ENCODE measurements around the gene DUSP6.

DUSP6 gene

GRCh38 chr12:89370850-89371249 lies 18.5 kb upstream of the DUSP6 start:
- H2BK12ac ChIP-seq (ENCODE audit: low read length): no peak overlapping the region
- no peak overlapping the region for H3K4me2 ChIP-seq (ENCODE audit: low read length)
- WGBS (ENCODE audit: extremely low coverage, insufficient coverage, insufficient read length): no CpG with 5 or more reads among the region's 7 CpGs
- H3K79me2 ChIP-seq (ENCODE audit: control insufficient read depth, insufficient read depth, low read length, poor library complexity): no peaks in the 10 kb centered on the region
- no peaks in the 10 kb centered on the region for H3K27me3 ChIP-seq (ENCODE audit: insufficient read depth, low read length)
- H2AK5ac ChIP-seq (ENCODE audit: low read length): no peak overlapping the region
- no peak overlapping the region for H2AFZ ChIP-seq (ENCODE audit: insufficient read depth, low read length, poor library complexity)
- DNase-seq: peak; percentile 52 to 77
- no peak overlapping the region for H3K18ac ChIP-seq (ENCODE audit: low read length)
- H3K23ac ChIP-seq (ENCODE audit: low read length): no peak overlapping the region
- no peak overlapping the region for H4K91ac ChIP-seq (ENCODE audit: low read depth, low read length)
- H2BK120ac ChIP-seq (ENCODE audit: insufficient read depth, low read length, poor library complexity): no peak overlapping the region
- H3K27ac ChIP-seq (ENCODE audit: low read depth, low read length): no peak overlapping the region
- H4K12ac ChIP-seq (ENCODE audit: low read depth, low read length): no peak overlapping the region
- H3K9me3 ChIP-seq (ENCODE audit: insufficient read depth, low read depth, low read length): no peaks in the 10 kb centered on the region
- H2BK5ac ChIP-seq (ENCODE audit: low read depth, low read length, poor library complexity): no peak overlapping the region
- H4K8ac ChIP-seq (ENCODE audit: low read depth, low read length): no peak overlapping the region
- H3K36me3 ChIP-seq (ENCODE audit: control insufficient read depth in 1 of 2, insufficient read depth in 2 of 2, low read length in 2 of 2): no peaks in the 10 kb centered on the region
- no peak overlapping the region for H3K9ac ChIP-seq (ENCODE audit: low read length)
- H3K4me3 ChIP-seq (ENCODE audit: low read depth, low read length): no peak overlapping the region
- peaks cover 12 to 29% of the 10 kb centered on the region in 2 experiments for H3K4me1 ChIP-seq (ENCODE audit: control insufficient read depth in 1 of 2, insufficient read depth in 2 of 2, low read length in 2 of 2)
- H3K79me1 ChIP-seq (ENCODE audit: low read length): peaks cover 8% of the 10 kb centered on the region
- no peak overlapping the region for H3K4ac ChIP-seq (ENCODE audit: low read depth, low read length)
- H3K14ac ChIP-seq (ENCODE audit: low read length): no peak overlapping the region

DNA sequence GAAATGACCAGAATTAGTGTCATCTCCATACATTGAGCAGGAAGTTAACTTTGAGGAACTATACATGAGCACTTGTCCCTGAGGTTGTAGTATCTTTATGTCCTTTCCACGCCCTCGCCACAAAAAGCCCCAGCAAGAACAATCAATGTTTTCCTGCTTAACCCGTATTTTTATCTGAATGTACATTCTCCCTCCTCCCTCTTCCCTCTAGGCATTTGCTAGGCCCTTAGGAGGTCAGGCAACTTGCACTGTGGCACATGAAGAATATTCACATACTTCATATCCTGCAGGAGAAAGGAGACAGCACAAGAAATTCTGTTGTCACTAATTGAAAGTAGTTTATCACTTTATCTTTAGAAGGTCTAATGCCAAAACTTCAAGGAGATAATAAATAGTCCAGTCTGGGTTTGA lies 18.1 kb upstream of the DUSP6 start:
- H3K27ac ChIP-seq (ENCODE audit: low read depth, low read length): peak overlapping the region; percentile 45

DNA sequence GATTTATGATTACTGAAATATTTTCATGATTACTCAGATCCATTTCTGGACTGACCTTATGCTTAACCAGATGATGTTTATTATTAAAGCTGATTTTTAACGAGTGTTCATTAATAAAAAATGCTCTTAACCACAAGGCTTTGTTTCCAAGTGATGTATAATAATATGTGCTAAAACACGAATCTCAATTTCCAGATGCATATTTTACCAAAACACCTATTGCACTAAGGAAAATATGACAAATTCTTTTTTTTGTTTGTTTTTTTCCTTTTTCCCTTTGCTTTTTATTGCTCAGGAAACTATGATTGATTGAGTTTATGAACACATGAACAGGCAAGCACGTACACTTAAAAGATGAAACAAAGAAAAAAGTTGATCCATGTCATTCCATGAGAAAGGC lies 16.9 kb upstream of the DUSP6 start:
- H3K14ac ChIP-seq (ENCODE audit: low read length): no peak overlapping the region
- WGBS (ENCODE audit: extremely low coverage, insufficient coverage, insufficient read length): no CpG with 5 or more reads among the region's 3 CpGs

More for the DNA sequence above, 18.1 kb upstream of the DUSP6 start:
- Histone ChIP-seq H2AFZ (ENCODE audit: insufficient read depth, low read length, poor library complexity) (no peak overlapping the region), H3K9me3 (ENCODE audit: insufficient read depth, low read depth, low read length) (no peaks in the 10 kb centered on the region), H3K4me1 (ENCODE audit: control insufficient read depth in 1 of 2, insufficient read depth in 2 of 2, low read length in 2 of 2) (peaks cover 12 to 25% of the 10 kb centered on the region in 2 experiments), H3K14ac (ENCODE audit: low read length) (no peak overlapping the region), H3K4ac (ENCODE audit: low read depth, low read length) (no peak overlapping the region), H2BK12ac (ENCODE audit: low read length) (no peak overlapping the region), H3K4me3 (ENCODE audit: low read depth, low read length) (no peak overlapping the region), H2BK5ac (ENCODE audit: low read depth, low read length, poor library complexity) (no peak overlapping the region), H3K18ac (ENCODE audit: low read length) (no peak overlapping the region), H3K4me2 (ENCODE audit: low read length) (no peak overlapping the region), H4K12ac (ENCODE audit: low read depth, low read length) (no peak overlapping the region), H2BK120ac (ENCODE audit: insufficient read depth, low read length, poor library complexity) (no peak overlapping the region), H2AK5ac (ENCODE audit: low read length) (no peak overlapping the region), H3K79me2 (ENCODE audit: control insufficient read depth, insufficient read depth, low read length, poor library complexity) (no peaks in the 10 kb centered on the region), H3K23ac (ENCODE audit: low read length) (no peak overlapping the region), H3K79me1 (ENCODE audit: low read length) (peaks cover 8% of the 10 kb centered on the region), H3K9ac (ENCODE audit: low read length) (no peak overlapping the region), H4K91ac (ENCODE audit: low read depth, low read length) (no peak overlapping the region), H4K8ac (ENCODE audit: low read depth, low read length) (no peak overlapping the region), H3K36me3 (ENCODE audit: control insufficient read depth in 1 of 2, insufficient read depth in 2 of 2, low read length in 2 of 2) (no peaks in the 10 kb centered on the region), H3K27me3 (ENCODE audit: insufficient read depth, low read length) (no peaks in the 10 kb centered on the region)
- peak; percentile 33 to 82 for DNase-seq
- no CpG with 5 or more reads among the region's 3 CpGs for WGBS (ENCODE audit: extremely low coverage, insufficient coverage, insufficient read length)

GRCh38 chr12:89368391-89368790 lies 16.1 kb upstream of the DUSP6 start:
- no peak overlapping the region for H3K4ac ChIP-seq (ENCODE audit: low read depth, low read length)
- no peak overlapping the region for H3K18ac ChIP-seq (ENCODE audit: low read length)
- no peak overlapping the region for H2BK12ac ChIP-seq (ENCODE audit: low read length)
- no peak overlapping the region for H3K9ac ChIP-seq (ENCODE audit: low read length)
- no peak overlapping the region for H3K27ac ChIP-seq (ENCODE audit: low read depth, low read length)
- H3K79me2 ChIP-seq (ENCODE audit: control insufficient read depth, insufficient read depth, low read length, poor library complexity): no peaks in the 10 kb centered on the region
- no peak overlapping the region for H2BK120ac ChIP-seq (ENCODE audit: insufficient read depth, low read length, poor library complexity)
- no peak overlapping the region for H3K23ac ChIP-seq (ENCODE audit: low read length)
- no peak overlapping the region for H2AFZ ChIP-seq (ENCODE audit: insufficient read depth, low read length, poor library complexity)
- no peaks in the 10 kb centered on the region for H3K27me3 ChIP-seq (ENCODE audit: insufficient read depth, low read length)
- no peak overlapping the region for H3K4me3 ChIP-seq (ENCODE audit: low read depth, low read length)
- H3K9me3 ChIP-seq (ENCODE audit: insufficient read depth, low read depth, low read length): no peaks in the 10 kb centered on the region
- no peak overlapping the region for H3K14ac ChIP-seq (ENCODE audit: low read length)
- no peak overlapping the region for H3K4me2 ChIP-seq (ENCODE audit: low read length)
- H3K36me3 ChIP-seq (ENCODE audit: control insufficient read depth in 1 of 2, insufficient read depth in 2 of 2, low read length in 2 of 2): no peaks in the 10 kb centered on the region
- no peak overlapping the region for H4K12ac ChIP-seq (ENCODE audit: low read depth, low read length)
- H2AK5ac ChIP-seq (ENCODE audit: low read length): no peak overlapping the region
- H3K79me1 ChIP-seq (ENCODE audit: low read length): peaks cover 8% of the 10 kb centered on the region
- peaks cover 12 to 25% of the 10 kb centered on the region in 2 experiments for H3K4me1 ChIP-seq (ENCODE audit: control insufficient read depth in 1 of 2, insufficient read depth in 2 of 2, low read length in 2 of 2)
- DNase-seq: no peak
- H2BK5ac ChIP-seq (ENCODE audit: low read depth, low read length, poor library complexity): no peak overlapping the region
- no CpG with 5 or more reads among the region's 4 CpGs for WGBS (ENCODE audit: extremely low coverage, insufficient coverage, insufficient read length)
- H4K8ac ChIP-seq (ENCODE audit: low read depth, low read length): no peak overlapping the region
- no peak overlapping the region for H4K91ac ChIP-seq (ENCODE audit: low read depth, low read length)

More for the DNA sequence above, 16.9 kb upstream of the DUSP6 start:
- Histone ChIP-seq H3K27me3 (ENCODE audit: insufficient read depth, low read length) (no peaks in the 10 kb centered on the region), H3K4me1 (ENCODE audit: control insufficient read depth in 1 of 2, insufficient read depth in 2 of 2, low read length in 2 of 2) (peaks cover 12 to 25% of the 10 kb centered on the region in 2 experiments), H2BK5ac (ENCODE audit: low read depth, low read length, poor library complexity) (peak overlapping the region; percentile 1), H3K79me1 (ENCODE audit: low read length) (peaks cover 8% of the 10 kb centered on the region), H3K4me2 (ENCODE audit: low read length) (no peak overlapping the region), H3K27ac (ENCODE audit: low read depth, low read length) (no peak overlapping the region), H2AFZ (ENCODE audit: insufficient read depth, low read length, poor library complexity) (no peak overlapping the region), H2BK120ac (ENCODE audit: insufficient read depth, low read length, poor library complexity) (no peak overlapping the region), H3K4me3 (ENCODE audit: low read depth, low read length) (no peak overlapping the region), H3K18ac (ENCODE audit: low read length) (no peak overlapping the region), H3K9ac (ENCODE audit: low read length) (no peak overlapping the region), H2BK12ac (ENCODE audit: low read length) (no peak overlapping the region), H3K23ac (ENCODE audit: low read length) (no peak overlapping the region), H3K4ac (ENCODE audit: low read depth, low read length) (no peak overlapping the region), H4K8ac (ENCODE audit: low read depth, low read length) (no peak overlapping the region), H3K9me3 (ENCODE audit: insufficient read depth, low read depth, low read length) (no peaks in the 10 kb centered on the region), H4K91ac (ENCODE audit: low read depth, low read length) (no peak overlapping the region), H4K12ac (ENCODE audit: low read depth, low read length) (no peak overlapping the region), H3K79me2 (ENCODE audit: control insufficient read depth, insufficient read depth, low read length, poor library complexity) (no peaks in the 10 kb centered on the region), H3K36me3 (ENCODE audit: control insufficient read depth in 1 of 2, insufficient read depth in 2 of 2, low read length in 2 of 2) (no peaks in the 10 kb centered on the region), H2AK5ac (ENCODE audit: low read length) (no peak overlapping the region)
- DNase-seq: no peak

Measured in trophoblast cell (in vitro differentiated cells and primary cell).